T-helper 1 cell treated with Interleukin-12 subunit alpha and Interleukin-12 subunit beta and Interleukin-4 antibody, amounts not matched to agents 30 ng/mL and 1 ng/mL, for 36 hours (primary cell): ENCODE data around the gene MINDY4. TPM values are rescaled to one million over a fixed set of nuclear protein-coding genes. Genes with fewer than 3 reads are reported as not detected.

ENCODE experiments used
- intact Hi-C: fragments of 100-400 bp; cut with micrococcal nuclease; formaldehyde crosslinking; loops from one replicate; pipeline ENCODE4 v1.15.1; 2024
- total RNA-seq: library from RNA; stranded (reverse); gene quantifications from 2 replicates; pipeline ENCODE4 v1.2.3, GENCODE V29; 2022

Gene MINDY4
- total RNA-seq, 1 donor from 2014 or later, result 0.78 TPM

DNA sequence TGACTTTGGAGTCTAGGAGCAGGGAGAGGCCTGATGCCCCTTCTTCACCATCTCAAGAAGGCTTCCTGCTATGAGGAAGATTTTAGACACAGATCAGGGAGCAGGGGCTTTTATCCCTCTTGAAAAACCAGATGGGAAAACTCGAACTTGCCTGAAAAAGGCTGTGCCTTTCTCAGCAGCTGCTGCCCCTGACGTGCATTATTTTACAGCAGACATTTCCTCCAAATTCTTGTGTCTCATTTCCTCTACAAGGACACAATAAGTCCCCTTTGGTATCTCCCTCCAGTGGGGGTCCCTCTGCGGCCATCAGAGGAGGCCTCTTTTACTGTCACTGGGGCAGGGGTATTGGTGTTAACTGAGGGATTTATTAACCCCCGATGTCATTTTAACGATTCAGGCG is 102.4 kb downstream of the MINDY4 start:
- intact Hi-C loops, result no loop called here

DNA sequence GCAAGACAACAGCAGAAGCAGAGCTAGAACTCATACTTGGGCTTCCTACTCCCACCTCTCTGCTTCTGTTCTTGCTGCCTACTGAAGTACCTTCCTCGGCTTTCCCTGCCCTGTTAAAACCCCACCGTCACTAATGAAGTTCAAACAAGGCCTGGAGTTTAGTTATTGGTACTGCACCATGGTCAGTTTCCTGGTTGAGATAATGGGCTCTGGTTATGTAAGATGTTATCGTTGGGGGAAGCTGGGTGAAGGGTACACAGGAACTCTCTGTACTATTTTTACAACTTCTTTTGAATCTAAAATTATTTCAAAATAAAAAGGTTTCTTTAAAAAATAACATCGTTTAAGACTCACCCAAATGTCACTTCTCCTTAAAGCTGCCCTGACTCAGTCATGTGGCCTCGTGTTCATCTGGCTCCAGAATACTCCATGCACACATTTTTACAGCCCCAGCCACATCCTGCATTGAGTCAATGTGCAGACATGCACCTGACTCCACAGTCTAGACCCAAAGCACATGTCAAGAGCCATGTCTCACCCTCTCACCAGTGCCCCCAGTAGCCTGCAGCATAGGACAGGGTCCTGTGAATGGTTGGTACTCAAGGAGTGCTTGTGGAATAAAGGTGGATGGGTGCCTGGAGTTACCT is 103.6 kb downstream of the MINDY4 start:
- intact Hi-C loops, result no loop called here

DNA sequence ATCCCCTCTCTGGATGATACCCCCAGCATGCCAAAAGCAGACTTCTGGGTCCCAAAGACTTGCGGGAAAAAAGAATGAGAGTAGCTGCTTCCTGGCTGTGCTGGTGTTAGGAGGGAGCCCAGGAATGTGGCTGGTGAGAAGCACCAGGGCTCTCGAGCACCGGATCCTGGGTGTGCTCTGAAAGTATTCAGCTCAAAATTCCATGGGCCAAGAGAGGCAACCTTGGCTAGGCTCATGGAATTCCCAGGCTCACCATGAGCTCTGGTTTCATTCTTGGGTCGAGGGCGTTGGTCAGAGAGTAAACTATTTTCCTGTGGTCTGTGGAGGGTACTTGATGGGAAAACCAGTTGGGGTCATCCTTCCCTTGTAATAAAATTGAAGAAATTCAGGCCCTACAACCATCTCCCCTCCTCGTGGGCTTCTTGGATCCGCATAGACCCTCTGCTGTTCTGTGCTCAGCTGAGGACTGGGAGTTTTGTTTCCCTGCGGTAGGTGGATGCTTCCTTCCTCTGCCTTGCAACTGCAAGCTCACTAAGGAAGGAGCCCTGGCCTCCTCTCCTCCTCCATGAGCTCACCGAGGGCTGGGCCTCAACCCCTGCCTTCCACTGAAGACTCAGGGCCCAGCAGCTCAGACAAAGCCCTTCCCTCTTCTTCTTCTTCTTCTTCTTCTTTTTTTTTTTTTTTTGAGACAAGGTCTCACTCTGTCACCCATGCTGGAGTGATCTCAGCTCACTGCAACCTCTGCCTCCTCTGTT is 106.0 kb downstream of the MINDY4 start:
- intact Hi-C loops, result no loop called here

DNA sequence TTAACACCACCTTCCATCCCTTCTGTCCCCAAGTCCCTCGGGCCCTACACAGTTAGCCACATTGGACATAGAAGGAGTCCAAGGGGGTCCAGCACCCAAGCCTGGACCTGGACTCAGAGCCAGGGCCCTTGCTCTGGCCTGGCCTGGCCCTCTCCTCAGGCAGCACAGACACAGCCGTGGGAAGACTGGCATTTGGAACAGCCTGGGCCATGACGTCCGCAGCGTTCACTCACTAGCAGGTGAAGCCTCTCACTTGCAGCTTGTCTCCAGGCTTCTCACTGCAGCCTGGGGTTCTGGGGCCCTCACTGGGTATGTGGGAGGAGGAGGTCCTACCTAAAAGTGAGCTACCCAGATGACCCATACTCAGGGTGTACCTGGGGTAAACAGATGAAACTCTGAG is 106.8 kb downstream of the MINDY4 start:
- intact Hi-C loops, result no loop called here

DNA sequence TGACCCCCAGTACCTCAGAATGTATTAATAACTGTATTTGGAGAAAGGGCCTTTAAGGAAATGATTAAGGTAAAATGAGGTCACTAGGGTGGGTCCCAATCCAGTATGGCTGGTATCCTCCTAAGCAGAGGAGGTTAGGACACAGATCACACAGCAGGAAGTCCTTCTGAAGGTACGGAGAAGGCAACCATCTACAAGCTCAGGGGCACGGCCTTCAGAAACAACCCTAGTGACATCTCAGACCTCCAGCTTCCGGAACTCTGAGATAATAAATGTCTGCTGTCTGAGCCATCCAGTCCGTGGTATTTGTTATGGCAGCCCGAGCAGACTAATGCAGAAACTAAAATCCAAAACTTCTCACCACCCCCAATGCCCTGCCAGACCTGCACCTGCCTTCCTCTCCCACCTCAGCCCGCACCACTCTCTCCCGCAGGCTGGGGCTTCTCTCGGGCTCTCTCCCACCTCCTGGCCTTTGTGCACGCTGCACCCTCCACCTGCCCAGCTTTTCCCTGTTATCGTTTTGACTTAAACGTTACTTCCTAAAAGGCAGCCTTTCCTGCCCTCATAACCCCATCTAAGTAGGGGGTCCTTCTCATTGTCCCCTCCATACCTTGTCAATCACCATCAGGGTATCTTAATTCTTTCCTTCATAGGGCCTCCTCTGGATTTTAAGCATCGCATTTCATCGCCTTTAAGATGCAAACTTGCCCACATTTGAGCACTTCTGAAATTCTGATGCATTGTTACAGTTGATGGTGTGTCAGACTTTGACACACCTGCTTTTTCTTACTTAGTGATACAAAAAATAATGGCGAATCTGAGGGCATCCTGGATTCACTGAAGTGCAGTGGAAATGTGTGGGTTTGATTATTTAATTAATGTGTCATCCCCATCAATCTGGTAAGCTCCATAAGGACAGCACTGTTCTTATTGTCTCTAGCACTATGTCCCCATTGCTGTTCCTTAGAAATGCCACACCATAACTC is 108.2 kb downstream of the MINDY4 start:
- intact Hi-C loops, result no loop called here

DNA sequence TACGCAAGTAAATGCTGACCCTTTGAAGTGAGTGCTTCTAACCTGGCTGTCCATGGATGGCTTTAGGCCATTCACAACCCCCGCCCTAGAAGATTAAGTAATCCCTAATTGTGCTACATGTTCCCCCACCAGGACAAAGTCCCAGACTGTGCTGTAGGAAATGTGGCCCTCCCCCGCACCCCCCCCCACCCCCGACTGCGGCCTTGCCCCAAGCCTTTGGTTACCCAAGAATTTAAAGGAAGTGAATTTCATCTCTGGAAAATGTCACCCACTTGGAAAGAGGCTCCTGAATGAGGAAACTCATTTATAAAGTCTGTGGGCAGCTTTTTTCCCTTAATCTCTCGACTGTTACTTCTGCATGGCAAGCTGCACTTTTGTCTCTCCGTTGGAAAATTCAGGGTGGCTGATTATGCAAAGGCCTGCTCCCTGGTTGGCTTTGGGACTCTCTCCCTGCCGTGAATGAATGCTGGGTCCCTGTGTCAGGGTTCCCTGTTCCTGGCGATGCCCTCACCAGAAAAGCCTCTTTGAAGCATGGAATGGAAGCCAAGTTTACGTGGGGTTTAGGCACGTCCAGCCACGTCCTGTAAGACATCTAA is 109.0 kb downstream of the MINDY4 start:
- intact Hi-C loops, result no loop called here

DNA sequence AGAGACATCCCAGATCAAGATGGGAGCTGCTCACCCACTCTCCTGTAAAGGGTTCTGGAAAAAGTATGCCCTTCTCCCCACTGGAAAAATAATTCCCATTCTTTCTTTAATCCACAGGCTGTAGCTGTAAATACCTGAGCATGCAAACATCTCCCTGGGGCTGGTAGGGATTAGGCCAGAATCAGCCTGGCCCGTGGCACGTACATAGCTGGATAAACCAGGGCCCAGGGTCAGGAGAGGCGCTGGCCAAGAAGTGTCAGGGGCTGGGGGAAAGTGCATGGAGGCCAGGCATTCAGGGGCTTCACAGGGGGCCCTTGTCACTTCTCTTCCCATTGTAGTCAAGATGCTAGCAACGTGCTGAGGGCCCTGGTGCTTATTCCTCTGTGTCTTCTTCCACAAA is 109.7 kb downstream of the MINDY4 start:
- intact Hi-C loops, result no loop called here

DNA sequence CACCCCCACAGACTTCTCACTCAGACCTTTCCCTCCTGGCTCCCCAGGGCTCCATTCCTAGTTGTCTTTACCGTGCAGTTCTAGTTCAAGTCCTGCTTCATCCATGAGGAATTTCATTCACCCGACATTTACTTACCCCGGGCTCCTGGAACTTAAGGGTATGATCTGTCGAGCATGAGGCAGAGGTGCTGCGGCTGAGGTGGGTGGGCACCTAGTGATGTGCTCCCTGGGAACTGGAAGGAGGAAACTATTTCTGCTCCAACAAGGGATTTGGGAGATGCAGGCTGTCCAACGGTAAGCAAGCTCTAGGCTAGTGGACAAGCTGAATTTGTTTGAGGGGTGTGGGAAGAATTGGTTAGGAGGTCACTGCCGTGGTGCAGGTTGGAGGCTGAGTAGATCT is 110.2 kb downstream of the MINDY4 start:
- intact Hi-C loops, result no loop called here

DNA sequence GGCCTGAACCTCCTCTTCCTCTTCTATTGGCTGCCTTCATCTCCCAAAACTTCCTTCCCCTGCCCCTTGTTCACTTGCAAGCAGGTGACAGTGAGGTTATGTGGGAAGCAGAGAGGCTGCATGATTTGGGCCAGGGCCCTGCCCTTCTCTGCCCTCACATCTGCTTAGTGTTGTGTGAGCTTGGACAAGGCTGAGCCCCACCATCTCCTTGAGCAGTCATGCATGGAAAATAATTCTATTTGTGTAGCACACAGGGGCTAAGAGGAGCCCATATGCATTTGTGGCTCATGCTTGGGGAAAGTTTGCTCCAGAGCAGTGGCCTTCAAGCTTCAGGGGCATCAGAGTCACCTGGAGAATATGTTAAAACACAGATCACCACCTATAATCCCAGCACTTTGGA is 113.7 kb downstream of the MINDY4 start:
- intact Hi-C loops, result no loop called here

DNA sequence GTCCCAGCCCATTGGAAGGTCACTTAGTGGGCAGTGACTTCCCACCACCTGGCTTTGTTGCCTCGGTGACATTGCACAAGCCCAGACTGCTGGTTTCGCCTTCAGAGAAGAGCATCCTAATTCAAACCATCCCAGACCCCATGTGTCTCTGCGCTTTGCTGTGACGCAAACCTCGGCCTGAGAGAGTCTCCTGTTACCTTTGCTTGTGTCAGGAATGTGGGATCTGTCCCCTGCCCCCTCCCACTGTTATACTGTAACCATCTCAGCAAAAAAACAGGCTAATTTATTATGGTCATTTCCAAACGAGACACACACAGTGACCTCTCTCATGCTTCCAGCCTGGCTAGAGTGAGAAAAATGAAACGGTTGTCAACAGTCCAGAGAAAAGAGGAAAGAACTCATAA is 115.4 kb downstream of the MINDY4 start:
- intact Hi-C loops, result no loop called here

DNA sequence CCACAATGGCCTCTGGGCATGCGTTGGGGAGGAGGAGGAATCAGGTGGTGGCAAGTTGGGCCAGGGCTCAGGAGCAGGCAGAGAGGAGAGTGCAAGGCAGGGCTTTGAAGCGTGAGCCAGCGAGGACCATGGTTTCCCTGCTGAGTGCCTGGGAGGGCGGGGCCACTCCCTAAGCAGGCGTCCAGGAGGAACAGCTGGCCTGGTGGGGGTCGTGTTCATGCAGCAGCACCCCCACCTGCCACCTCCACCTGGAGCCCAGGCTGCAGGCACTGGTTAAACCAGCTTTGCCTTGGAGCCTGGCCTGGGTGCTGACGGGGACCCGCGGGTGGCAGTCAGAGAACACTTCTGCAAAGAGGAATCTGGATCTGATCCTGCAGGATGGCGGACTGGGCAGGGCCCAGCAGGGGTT is 116.3 kb downstream of the MINDY4 start:
- intact Hi-C loops, result no loop called here

DNA sequence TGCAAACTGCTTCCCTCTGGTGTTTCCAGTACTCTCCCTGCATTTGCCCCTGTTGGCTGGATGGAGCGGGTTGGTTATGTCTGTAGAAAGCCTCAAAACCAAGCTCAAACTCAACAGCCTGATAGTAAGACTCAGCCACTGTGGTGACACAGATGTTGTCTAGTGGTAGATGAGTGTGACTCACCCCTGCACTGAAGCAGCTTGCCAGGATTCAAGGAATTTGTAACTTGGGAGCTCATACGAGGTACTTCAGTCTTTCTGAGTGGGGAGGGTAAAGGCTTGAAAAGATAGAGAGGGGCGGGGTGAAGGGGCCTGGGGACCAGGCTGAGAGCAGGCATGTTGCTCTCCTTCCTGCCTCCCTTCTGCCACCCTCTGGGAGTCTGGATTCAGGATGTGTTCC is 117.5 kb downstream of the MINDY4 start:
- intact Hi-C loops, result no loop called here

DNA sequence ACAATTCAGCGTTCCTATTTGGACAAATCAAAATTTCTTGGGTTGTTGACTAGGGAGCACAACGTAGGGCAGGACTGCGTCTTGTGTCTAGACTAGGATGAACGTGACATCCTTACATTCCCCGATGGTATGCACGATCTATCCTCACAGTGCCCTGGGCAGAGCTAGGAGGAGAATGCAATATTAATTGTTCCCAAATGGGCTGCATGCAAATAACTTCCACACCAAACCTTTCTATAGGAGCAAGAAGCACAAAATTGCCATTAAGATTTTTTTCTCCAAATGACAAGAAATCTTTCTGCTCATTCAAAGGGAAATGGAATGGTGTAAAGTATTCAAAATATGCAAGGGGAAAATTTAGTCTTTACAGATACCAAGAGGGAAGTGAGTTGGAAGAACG is 119.0 kb downstream of the MINDY4 start:
- intact Hi-C loops, result no loop called here

DNA sequence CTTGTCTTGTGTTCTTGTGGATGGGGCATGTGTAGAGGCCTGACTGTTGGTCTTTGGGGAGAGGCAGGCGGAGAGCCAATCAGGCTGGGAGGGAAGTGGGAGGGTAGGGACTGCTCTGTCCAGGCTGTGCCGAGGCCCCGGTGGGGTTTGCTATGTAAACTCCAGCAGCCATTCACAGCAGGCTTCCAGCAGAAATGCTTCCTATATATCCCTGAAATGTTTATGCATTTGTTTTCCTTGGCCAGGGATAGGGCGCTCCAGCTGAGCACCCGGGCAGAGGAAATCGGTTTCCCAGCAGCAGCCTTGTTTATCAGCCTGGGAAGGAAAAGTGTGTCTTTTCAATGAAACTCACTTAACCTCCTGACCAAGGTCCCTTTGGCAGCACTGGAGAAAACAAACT is 122.1 kb downstream of the MINDY4 start:
- intact Hi-C loops, result no loop called here

DNA sequence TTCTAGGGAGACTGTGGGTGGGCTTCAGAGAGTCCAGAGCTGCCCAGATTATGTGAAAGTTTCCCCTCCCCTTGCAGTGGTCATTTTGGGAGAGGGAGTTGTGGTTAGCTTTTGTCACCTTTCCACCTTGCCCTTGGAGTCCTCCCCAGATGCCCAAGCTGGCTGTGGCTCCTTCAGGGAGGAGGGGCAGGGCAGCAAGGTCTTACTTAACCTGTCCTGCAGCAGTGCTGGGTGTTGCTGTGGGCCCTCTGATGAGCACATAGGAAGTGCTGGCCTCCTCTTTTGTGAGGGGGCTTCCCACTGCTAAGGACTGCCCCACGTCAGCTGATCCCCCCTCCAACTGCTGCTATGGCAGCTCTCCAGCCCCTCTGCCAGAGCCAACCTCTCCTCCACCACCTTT is 122.8 kb downstream of the MINDY4 start:
- intact Hi-C loops, result no loop called here

DNA sequence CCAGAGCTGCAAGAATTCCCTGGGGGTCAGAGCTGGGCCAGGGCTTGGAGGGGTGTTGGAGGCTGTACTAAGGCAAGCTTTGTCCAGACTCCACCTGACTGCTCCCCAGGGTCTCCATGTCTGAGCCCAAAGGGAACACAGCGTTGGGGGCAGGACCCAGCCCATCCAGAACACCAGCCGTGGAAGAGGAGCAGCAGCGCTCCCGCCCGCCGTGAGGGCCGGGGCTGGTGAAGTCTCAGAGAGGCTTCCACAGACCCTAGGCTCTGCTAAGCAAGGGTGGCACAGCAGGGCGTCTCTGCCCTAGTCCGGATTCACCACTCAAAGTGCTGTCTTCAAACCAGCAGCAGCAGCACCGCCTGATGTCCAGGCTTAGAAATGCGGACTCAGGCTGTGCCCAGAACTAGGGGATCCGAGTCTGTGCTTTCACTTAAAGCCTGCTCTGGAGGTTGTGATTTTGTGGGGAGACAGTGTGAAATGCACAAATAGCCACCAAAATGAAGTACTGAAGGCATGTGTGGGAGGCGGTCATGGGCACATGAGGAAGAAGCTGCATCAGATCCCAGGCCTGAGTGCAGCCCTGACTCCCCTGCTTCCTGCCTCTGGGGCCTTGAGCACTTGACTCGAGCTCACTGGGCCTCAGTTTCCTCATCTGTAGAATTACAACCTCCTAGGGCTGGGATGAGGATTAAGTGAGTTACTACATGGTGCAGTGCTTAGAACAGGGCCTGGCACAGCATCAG is 123.8 kb downstream of the MINDY4 start:
- intact Hi-C loops, result no loop called here

DNA sequence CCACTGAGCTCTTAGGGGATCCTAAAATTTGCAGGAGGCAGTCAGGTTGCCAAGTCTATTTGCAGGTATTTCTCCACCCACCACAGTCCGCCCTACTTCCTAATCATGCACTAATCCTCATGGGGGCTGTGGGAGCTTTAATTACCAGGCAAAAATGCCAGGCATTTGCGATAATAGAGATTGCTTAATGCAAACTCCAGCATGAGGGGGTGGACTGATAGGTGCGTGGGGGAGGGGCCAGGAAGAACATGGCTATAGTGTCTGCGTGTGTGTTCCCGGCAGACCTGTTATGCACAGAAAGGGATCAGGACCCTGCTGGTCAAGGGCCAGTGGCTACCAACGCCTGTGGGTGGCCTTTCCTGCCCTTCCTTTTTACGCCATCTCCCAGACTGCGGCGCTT is 124.8 kb downstream of the MINDY4 start:
- intact Hi-C loops, result no loop called here

DNA sequence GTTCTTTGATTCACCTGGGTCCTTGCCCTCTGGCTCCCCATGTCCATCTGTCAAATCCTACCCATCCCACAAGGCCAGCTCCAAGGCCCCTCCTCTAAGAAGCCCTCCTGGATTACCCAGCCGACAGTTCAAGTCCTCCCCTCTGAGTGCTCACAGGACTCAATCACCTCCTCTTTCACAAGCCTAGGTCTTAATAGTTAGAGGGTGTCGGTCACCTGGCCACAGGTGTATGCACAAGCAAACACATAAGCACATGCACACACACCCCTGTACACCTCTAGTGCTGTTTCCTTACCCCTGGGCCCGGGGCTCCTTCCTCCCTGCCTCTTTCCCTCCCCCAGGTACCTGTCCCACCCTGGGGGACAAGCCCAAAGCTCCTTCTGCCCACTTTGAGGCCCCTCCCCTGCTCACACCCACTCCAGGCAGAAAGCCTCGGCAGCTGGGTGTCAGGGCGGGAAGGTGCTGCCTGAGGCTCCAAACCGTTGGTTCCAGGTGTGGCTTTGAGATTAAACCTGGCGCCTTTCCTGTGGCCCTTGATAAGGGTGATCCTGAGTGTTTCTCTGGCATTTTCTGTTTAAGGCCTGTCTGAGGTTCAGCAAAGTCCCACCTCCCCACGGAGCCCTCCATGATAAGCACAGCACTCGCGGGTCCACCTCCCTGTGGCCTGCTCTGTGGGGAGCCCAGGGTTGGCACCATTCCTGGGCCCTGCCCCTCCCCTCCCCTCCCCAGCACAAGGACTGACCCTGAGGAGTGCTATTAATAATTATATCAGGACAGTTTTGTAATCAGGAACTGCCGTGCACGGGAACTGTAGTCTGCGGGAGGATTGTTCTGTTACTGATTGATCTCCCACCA is 125.8 kb downstream of the MINDY4 start:
- intact Hi-C loops, result no loop called here

DNA sequence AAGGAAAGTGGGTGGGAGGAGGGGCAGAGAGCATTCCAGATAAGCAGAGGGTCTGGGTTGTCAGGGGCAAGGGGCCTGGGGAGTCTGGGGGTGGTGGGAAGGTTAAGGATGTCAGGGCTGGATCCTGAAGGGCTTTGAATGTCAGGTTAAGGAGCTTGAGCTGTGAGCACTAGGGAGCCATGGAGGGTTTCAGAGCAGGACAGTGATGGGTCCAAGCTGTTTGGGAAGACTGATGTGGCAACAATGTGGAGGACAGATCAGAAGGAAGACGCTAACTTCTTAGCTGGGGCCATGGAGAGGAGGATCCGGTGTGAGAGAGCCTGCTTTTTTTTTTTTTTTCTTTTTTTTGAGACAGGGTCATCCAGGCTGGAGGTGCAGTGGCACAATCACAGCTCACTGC is 126.6 kb downstream of the MINDY4 start:
- intact Hi-C loops, result no loop called here

DNA sequence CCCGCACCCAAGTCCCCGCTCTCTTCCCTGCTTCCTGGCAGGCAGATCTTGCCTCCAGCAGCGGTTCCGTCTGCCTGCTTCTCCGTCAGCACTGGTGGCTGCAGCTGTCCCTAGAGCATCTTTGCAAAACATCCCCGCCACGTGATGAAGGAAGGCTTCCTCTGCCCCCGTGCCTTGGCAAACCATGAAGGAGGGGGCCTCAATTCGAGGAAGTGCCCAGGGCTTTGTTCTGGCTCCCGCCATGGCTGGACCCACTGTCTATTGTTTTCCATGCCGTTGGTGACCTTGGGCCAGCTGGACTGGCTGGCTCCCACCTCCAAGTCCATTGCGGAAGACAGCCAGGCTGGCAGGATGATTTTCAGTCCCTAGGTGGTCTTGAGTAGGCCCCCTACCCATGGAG is 127.2 kb downstream of the MINDY4 start:
- intact Hi-C loops, result no loop called here
